Stimulated activated CD8-positive, alpha-beta memory T cell treated with anti-CD3 and anti-CD28 coated beads, Interleukin-4, amount 100 ng/mL, for 48 hours (primary cell): ENCODE results near the gene AOC2.
"Not testable (repeated sequence)": the region's sequence is repeated elsewhere in the genome, so short reads cannot be mapped to it uniquely, and the experiment has no call there.

Experiments
- DNase-seq: peaks from one replicate; pipeline ENCODE4 v3.0.0-alpha.2; 2020

AOC2 gene

DNA sequence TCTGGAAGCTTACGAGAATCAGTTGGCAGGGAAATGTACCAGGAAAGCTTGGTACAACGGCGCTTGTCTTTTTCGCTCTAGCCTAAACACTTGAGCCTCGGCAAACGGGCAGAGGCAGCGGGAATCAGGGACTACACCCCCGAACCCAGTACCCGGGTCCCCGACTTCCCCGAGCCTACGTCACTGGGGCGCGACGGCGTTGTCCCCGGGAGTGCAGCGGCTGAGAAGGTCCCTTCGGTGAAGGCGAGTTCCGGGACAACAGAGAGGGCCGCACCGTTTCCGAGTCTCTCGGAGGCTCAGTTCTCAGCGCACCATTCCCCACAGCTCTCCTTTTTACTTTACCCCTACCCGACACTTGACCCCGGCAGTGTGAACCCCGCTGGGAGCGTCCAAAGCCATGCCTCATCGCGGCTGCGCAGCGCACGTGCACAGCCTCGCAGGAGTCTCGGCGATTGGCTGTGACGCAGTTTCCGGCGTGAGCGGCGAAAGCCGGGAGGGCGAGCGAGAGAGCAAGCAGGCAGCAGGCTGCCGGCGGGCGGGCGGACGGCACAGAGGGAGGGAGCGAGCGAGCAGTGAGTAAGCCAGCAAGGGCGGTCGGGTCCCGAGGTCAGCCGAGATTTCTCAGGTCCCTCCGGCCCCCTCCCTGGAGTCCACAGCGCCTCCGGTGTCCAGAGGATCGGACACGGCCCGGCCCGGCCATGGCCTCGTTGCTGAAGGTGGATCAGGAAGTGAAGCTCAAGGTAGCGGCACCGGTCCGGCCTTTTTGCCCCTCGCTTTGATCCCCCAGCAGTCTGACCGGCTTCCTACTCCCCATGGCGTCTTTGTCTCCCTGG is 11.2 kb upstream of the AOC2 start, which contains the start of gene PSME3:
PSME3 (plus strand) TSS at position 464 of the 833 bp plus-strand sequence; CDS start at position 699, 235 bp downstream.
- peak; percentile 94 for DNase-seq

DNA sequence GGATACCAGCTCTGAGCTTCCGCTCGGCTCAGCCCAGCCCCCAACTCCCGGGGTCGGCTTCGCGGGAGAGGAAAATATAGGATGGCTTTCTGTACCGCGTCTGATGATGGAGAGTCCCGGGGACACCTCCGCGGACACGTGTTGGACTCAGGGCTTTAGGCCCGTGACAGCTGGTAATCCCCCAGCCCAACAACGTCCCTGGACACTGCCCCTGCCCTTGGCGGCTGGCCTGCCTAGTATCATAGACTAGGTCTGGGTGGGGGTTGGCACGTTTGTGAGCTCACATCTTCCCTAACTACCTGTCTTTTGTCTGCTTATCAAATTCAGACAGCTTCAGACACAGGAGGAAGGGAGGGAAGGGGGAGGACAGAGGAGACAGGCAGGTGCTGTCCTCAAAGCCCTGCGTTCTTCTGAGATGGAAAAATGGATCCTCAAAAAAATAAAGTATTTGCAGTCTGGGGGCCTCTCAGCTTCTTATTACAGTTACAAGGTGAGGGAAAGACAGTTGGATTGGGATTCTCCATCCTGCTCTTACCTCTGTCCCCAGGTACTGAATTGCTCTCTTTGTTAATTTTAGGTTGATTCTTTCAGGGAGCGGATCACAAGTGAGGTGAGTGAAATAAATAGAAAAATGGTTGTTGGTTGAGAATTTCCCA is 10.5 kb upstream of the AOC2 start:
- no peak for DNase-seq

DNA sequence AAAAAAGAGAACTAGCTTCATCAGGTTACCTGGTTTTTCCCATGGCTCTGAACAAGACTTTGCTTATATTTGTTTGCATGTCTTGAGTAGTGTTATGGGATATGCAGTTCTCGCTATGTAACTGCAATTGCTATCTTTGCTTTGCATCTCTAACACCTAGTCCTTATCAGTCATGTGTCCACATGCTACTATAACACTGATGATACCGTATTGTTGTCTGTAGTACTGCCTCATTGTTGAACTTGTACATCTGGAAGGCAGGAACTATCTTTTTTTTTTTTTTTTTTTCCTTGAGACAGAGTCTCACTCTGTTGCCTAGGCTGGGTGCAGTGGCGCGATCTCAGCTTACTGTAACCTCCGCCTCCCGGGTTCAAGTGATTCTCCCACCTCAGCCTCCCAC is 8.6 kb upstream of the AOC2 start:
- DNase-seq: no peak

DNA sequence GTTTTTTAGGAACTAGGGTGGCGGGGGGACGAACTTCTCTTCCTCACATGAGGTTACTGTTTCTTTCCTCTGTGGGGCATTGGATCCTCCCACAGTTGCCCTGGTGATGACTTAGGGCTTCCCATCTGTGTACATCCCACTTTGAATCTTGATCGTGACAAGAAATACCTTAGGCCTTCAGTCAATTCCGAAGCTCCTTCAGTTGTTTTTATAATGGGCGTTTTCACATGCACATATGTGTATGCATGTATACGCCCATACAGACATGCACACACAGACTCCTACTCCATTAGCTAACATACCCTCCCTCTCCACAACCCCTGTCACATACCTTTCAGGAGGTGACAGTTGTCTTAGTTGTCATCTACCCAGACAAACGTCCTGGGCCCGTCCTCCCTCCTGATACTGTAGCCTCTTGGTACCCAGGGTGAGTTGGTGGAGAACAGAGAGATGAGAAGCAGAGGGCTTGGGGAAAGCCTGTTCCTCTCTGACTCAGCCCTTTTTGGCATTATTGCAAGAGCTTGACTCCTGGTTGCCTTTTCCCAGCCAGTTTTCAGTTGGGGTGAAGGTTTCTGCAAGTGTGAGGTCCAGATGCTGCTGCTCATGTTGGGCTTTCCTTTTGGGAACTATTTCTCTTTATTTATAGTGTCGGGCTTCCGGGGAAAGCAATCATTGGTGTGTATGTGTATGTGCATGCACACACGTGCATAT is 2.2 kb upstream of the AOC2 start:
- no peak for DNase-seq

DNA sequence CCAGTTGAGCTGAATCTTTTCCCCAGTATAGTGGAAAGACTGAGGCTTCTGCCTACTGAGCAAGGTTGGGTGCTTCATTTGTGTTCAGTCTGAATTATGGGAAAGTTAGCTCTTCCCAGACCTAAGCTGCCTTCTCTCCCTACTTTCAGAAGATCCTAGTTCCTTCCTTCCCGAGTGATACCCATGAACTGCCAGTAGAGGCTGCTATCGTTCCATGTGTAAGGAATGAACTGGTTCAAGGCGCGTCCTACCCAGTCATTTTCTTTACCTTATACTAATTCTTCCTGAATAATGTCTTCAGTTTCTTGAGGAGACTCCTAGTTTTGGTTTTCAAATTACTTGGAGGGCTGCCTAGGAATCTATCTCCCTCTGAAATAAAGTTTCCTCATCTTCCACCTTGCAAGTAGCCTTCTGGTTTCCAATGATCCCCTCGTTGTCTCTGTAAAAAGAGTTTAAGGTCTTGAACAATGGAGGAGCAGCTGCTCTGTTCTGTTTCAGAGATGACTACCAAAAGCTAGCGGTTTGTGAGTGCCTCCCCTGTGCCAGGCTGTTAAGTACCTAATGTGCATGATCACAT is 934 bp upstream of the AOC2 start:
- DNase-seq: no peak

DNA sequence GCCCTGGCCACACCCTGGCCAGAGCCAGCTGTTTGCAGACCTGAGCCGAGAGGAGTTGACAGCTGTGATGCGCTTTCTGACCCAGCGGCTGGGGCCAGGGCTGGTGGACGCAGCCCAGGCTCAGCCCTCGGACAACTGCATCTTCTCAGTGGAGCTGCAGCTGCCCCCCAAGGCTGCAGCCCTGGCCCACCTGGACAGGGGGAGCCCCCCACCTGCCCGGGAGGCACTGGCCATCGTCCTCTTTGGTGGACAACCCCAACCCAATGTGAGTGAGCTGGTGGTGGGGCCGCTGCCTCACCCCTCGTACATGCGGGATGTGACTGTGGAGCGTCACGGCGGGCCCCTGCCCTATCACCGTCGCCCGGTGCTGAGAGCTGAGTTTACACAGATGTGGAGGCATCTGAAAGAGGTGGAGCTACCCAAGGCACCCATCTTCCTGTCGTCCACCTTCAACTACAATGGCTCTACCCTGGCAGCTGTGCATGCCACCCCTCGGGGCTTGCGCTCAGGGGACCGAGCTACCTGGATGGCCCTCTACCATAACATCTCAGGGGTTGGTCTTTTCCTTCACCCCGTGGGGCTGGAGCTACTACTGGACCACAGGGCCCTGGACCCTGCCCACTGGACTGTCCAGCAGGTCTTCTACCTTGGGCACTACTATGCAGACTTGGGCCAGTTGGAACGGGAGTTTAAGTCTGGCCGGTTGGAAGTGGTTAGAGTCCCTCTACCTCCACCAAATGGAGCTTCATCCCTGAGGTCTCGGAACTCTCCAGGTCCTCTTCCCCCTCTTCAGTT is 578 bp downstream of the AOC2 start:
- no peak for DNase-seq

DNA sequence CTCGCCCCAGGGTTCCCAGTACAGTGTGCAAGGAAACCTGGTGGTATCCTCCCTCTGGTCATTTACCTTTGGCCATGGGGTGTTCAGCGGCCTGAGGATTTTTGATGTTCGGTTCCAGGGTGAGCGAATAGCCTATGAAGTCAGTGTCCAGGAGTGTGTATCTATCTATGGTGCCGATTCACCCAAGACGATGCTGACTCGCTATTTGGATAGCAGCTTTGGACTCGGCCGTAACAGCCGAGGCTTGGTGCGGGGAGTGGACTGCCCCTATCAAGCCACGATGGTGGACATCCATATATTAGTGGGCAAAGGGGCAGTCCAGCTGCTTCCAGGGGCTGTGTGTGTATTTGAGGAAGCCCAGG is 1.2 kb downstream of the AOC2 start:
- no peak for DNase-seq

DNA sequence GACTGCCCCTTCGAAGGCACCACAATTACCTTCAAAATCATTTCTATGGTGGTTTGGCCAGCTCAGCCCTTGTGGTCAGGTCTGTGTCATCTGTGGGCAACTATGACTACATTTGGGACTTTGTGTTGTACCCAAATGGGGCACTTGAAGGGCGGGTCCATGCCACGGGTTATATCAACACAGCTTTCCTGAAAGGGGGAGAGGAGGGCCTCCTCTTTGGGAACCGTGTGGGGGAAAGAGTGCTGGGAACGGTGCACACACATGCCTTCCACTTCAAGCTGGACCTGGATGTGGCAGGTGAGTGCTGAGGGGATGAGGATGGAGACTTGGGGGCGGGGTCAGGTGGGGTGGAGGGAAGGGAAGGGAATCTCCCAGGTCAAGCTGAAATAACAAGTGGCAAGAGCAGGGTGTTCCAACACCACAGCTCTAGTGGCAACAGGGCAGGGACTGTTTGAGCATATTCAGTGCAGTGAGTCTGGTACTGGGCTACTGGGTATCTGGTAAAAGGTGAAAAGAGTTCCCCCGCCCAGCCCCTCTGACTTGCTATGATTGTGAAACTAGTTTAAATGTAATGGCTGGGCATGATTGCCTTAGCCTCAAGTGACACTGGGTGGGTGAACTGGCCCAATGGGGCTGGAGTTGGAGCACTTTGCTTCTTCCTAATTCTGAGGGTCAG is 1.7 kb downstream of the AOC2 start:
- DNase-seq: peak; percentile 76

DNA sequence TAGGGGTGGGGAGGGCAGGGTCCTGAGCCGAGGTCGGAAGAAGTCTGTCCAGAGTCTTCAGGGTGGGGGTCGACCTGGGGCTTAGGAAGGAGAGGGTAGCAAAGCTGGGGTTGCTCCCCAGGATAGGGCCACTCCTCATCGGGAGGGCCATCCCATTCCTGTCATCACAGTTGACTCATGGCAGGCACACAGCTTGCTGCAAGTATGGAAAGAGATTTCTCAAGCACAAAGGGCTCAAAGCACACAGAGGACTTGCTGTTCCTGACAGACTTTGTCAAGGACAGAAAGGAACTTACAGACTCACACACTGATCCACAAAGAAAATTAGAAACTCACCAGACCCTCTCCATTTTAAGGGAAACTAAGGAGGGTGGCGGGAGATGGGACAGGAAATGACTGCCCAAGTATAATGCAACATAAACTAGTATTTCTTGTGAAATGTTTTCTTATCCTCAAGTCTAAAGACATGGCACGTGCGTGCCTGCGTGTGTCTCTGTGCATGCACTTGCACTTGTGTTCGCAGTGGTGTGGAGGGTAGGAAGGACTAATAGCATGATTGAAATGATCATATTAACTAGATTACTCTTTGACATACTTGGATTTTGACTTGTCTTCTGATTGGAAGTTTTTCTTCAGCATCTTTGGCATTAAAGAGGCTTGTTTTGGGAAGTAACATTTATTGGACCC is 2.4 kb downstream of the AOC2 start:
- DNase-seq: no peak

DNA sequence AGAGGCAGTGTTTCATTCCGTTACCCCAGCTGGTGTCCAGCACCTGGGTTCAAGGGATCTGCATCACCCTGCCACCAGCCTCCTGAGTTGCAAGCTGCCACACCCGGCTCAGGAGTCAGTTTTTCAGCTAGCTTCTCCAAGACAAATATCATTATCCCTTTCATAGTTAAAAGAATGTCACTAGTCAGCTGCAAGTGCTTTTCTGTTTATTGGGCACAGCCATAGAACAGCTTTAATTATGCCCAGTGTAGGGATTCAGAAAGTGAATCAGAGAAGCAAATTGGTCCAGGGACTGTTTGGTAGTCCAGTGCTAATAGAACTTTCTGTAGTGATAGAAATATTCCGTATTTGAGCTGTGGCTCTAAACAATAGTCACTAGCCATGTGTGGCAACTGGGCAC is 3.7 kb downstream of the AOC2 start:
- DNase-seq: no peak

DNA sequence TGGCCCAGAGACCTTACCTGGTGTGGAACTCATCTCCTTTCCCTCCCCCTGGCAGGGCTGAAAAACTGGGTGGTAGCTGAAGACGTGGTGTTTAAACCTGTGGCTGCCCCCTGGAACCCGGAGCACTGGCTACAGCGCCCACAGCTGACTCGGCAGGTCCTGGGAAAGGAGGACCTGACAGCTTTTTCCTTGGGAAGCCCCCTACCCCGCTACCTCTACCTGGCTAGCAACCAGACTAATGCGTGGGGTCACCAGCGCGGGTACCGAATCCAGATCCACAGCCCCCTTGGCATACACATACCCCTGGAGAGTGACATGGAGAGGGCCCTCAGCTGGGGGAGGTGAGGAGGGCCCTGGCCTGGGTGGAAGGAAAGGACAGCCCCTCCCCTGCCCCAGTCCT is 4.7 kb downstream of the AOC2 start:
- DNase-seq: no peak

DNA sequence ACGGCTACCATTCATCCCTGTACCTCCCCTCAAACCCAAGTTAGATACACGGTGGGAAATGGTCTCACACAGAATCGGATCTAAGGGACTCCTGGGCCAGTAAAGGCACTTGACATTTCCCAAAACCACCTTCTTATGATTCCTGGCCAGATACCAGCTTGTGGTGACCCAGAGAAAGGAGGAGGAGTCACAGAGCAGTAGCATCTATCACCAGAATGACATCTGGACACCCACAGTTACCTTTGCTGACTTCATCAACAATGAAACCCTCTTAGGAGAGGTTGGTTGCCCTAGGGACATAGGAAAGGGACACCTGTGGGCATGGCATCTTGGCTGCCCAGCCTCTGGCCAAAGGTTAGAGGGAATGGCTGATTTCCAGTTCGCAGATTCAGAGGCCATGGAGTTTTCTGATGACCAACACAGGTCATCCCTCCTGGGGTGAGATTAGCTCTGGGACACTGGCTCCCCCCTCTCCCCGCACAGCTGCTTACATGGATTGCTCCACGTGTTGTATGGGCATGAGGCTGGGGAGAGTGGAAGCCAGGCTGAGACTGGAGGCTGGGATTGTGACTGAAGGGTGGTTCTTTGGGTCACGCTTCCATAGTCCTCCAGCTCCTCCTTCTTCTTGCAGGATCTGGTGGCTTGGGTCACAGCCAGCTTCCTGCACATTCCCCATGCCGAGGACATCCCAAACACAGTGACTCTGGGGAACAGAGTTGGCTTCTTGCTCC is 5.2 kb downstream of the AOC2 start:
- no peak for DNase-seq

DNA sequence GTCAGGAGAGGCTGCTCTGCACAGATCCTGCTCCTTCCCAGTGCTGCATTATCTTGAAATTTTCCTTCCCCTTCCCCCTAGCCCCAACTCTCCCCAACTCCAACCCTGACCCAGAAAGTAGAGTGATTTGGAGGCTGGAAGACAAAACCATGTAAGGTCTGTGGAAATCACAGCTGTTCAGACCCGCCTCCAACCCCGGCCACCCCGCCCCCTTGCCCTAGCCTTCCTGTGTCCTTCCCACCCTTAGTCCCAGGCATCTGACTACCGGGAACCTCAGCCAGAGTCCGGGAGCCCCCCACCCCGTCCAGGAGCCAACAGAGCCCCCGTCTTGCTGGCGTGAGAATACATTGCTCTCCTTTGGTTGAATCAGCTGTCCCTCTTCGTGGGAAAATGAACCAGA is 6.6 kb downstream of the AOC2 start, which contains the start of gene AOC3:
AOC3 (plus strand) TSS at position 246 of the 400 bp plus-strand sequence; CDS start at position 391, 145 bp downstream.
- DNase-seq: no peak

DNA sequence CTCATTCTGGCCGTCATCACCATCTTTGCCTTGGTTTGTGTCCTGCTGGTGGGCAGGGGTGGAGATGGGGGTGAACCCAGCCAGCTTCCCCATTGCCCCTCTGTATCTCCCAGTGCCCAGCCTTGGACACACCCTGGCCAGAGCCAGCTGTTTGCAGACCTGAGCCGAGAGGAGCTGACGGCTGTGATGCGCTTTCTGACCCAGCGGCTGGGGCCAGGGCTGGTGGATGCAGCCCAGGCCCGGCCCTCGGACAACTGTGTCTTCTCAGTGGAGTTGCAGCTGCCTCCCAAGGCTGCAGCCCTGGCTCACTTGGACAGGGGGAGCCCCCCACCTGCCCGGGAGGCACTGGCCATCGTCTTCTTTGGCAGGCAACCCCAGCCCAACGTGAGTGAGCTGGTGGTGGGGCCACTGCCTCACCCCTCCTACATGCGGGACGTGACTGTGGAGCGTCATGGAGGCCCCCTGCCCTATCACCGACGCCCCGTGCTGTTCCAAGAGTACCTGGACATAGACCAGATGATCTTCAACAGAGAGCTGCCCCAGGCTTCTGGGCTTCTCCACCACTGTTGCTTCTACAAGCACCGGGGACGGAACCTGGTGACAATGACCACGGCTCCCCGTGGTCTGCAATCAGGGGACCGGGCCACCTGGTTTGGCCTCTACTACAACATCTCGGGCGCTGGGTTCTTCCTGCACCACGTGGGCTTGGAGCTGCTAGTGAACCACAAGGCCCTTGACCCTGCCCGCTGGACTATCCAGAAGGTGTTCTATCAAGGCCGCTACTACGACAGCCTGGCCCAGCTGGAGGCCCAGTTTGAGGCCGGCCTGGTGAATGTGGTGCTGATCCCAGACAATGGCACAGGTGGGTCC is 7.2 kb downstream of the AOC2 start:
- DNase-seq: not testable (repeated sequence)

DNA sequence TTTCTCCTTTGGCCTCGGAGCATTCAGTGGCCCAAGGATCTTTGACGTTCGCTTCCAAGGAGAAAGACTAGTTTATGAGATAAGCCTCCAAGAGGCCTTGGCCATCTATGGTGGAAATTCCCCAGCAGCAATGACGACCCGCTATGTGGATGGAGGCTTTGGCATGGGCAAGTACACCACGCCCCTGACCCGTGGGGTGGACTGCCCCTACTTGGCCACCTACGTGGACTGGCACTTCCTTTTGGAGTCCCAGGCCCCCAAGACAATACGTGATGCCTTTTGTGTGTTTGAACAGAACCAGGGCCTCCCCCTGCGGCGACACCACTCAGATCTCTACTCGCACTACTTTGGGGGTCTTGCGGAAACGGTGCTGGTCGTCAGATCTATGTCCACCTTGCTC is 8.0 kb downstream of the AOC2 start:
- no peak for DNase-seq

DNA sequence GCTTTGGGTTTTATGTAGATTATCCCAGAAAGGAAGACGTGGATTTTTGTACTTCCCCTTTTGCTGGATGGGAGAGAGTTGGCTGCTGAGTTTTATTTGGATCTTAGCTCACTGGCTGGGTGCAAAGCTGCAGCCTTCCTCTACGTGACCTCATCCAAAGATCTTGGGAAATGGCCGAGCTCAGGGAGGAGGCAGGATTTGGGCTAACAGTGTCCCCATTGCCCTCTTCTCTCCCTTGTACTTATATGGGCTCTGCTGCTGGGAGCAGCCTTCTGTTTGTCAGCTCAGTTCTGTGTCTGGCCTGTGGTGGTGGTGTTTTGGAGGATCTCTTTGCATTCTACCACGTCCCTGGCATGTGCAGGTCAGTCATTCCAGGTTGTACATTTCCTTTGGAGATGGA is 8.6 kb downstream of the AOC2 start:
- no peak for DNase-seq

DNA sequence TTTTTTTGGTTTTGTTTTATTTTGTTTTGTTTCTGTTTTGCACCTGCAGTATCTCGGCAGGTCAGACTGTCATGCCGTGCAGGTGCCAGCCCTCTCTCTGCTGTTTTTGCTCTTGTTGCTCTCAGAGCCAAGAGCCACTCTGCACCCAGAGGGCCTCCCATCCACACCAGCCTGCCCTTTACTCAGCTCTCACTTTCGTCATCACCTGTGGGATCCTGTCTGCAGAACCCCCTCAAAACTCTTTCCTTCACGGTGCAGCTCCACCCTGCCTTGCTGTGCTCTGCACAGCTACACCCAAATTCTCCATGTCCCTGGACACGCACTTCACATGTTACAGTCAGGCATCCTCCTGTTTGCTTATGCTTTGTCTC is 9.2 kb downstream of the AOC2 start:
- DNase-seq: no peak

DNA sequence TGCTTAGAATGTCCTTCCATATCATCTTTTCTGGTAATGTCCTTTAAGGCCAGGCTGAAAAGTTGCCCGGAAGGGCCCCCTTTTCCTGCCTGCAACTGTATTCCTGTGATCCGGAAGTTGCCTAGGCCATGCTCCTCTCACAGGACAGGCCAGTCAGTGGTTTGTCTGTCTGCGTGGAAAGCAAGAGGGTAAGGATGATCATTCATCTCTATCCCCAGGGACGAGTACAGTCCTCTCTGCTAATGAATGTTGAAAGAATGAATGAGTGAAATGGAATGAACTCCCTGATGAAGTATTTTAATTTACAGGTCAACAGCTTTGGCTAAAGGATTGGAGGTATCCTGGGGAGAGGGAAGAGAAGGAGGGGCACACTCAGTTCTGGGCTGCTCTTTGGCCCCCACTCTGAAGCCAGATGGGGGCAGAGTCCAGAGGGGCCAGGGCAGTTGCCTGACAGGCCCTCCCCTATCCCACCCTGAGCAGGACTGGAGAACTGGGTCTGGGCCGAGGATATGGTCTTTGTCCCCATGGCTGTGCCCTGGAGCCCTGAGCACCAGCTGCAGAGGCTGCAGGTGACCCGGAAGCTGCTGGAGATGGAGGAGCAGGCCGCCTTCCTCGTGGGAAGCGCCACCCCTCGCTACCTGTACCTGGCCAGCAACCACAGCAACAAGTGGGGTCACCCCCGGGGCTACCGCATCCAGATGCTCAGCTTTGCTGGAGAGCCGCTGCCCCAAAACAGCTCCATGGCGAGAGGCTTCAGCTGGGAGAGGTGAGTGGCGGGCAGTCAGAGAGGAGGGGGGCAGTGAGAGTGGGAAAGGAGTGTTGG is 9.8 kb downstream of the AOC2 start:
- no peak for DNase-seq
